GM19452 (cell line): ENCODE data around the gene SIX5.
"Not testable (repeated sequence)": the region's sequence is repeated elsewhere in the genome, so short reads cannot be mapped to it uniquely, and the experiment has no call there.

ENCODE experiments used
- ATAC-seq: cut with Tn5 transposase; IDR thresholded peaks from one replicate; pipeline ENCODE4 v1.9.1; 2021; ENCODE audit not compliant: unreplicated experiment

Gene SIX5

GRCh38 chr19:45761714-45762113 lies 7.3 kb downstream of the SIX5 start:
- no peak for ATAC-seq

DNA sequence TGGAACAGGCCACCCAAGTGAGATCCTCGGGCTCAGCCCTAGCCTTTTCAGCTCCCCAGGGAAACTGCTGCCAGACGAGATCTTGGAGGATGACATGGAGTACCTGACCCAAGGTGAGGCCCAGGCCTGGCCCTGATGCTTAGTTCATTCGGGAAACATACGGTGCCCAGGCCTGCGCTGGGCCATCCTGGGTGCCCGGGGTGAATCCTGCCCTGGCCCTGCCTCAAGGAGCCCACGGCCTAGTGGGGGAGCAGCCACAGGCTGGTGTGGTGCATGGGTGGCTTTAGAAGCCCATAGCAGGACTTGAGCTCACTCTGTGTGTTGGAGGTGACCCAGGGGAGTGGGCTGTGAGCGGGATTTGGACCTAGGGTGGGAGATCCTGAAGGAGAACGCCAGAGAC lies 10.1 kb downstream of the SIX5 start:
- ATAC-seq: no peak

- ATAC-seq: no peak
Measured at GRCh38 chr19:45757695-45758094, 11.4 kb downstream of the SIX5 start.

GRCh38 chr19:45754323-45754722 lies 14.7 kb downstream of the SIX5 start:
- ATAC-seq: no peak

DNA sequence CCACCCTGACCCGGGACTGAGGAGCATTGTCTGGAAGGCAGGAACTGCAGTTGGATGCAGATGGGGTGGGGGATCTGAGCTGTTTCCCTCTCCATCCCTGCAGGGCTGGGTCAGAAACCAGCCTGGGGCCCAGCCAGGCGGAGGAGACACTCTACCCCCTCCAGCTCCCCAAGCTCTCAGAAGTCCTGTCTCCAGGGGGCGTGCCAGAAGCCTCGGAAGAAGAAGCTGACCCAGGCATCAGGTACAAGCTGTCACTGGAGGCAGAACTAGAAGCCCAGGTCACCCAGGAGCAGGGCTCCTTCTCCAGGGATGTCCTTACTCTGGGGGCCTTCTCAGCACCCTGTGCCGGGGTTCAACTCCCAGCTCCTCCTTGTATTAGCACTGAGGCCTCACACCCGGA lies 15.5 kb downstream of the SIX5 start:
- no peak for ATAC-seq

GRCh38 chr19:45752639-45753038 lies 16.4 kb downstream of the SIX5 start:
- no peak for ATAC-seq

DNA sequence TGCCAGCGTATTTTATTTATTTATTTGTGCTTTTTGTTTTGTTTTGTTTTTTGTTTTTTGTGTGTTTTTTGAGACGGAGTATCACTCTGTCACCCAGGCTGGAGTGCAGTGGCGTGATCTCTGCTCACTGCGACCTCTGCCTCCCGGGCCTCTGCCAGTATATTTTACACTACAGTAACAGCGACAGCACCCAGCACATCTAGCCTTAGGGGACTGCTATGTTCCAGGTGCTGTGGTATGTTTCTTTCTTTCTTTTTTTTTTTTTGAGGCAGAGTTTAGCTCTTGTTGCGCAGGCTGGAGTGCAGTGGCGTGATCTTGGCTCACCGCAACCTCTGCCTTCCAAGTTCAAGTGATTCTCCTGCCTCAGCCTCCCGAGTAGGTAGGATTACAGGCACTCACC lies 17.6 kb downstream of the SIX5 start:
- ATAC-seq: not testable (repeated sequence)

DNA sequence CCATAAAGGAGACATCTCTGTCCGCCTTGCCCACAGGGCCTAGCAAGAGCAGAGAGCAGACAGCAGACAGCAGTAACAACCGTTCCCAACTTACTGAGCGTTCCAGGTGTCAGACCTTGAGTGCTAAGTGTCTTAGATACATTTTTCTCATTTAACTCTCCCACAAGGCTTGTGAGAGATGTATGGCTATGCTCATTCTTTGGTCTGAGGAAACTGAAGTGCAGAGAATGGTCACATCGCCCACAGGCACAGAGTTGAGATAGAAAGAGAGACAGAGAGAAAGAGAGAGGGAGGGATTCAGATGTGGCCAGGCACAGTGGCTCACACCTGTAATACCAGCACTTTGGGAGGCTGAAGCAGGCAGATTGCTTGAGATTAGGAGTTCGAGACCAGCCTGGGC lies 21.5 kb downstream of the SIX5 start:
- ATAC-seq: no peak

GRCh38 chr19:45746866-45747265 lies 22.2 kb downstream of the SIX5 start:
- ATAC-seq: no peak

- no peak for ATAC-seq
Measured at GRCh38 chr19:45745606-45746005, 23.4 kb downstream of the SIX5 start.

- no peak for ATAC-seq
Measured at GRCh38 chr19:45742969-45743368, 26.1 kb downstream of the SIX5 start.

DNA sequence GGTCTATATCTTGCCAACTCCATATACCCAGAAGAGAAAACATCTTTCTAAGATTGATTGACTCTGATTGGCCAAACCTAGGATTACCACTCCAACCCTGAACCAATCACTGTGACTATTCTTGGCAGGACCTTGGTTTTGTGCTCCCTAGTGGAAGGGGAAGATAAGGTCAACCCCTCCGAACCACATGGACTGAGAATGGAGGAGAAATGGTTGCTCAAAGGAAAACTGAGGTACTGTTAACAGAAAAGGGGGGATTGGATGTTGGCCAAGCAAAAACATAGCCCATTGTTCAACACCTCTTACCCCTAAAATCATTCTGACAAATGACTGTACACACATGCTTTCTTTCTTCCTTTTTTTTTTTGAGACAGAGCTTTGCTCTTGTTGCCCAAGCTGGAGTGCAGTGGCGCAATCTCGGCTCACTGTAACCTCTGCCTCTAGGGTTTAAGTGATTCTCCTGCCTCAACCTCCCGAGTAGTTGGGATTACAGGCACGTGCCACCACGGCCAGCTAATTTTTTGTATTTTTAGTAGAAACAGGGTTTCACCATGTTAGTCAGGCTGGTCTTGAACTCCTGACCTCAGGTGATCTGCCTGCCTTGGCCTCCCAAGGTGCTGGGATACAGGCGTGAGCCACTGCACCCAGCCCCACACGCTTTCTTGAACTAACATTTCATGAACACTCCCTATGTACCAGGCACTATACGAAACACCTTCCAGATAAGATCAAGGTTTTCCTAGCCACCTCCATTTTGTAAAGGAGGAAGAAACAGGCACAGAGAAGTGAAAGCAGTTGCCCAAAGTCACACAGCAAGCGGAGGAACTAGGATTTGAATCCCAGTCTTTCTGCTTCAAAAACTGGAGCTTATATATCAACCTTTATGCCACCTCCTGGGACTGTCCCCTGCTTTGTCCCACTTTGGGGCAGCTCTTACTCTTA lies 29.3 kb downstream of the SIX5 start:
- ATAC-seq: no peak

DNA sequence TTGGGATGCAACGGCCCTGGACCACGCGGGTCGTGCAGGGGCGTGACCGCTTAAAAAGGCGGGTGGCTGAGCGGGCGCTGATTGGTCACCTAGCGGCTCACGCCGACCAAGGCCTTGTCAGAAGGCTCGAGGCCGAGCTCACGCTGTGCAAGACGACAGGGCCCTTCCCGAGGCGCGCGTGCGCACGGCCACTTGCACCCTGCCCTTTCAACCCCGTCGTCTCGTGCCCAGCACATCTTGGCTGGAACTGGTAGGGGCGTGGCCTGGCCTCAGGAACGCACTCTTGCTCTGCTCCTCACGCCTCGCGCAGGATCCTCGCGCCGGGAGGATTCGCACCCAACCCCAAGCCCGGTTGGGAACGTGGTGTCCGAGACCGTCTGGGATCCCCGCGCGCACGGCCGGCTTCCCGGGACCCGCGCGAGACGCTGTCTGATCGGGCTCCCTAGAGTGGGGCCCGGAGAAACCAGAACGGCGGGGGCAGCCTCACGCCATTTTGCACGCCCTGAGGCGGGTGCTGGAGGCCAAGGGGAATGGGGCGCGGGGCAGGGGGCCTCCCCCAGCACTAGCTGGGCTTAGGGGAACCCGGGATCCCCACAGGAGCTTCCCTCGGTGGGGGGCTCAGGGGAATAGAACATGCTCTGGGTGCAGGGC lies 35.8 kb downstream of the SIX5 start, which contains the start of gene MEIOSIN:
Gene MEIOSIN (plus strand): TSS at position 280 of the 651 bp plus-strand sequence. CDS start 1,938 bp downstream, outside the sequence.
- ATAC-seq: no peak

DNA sequence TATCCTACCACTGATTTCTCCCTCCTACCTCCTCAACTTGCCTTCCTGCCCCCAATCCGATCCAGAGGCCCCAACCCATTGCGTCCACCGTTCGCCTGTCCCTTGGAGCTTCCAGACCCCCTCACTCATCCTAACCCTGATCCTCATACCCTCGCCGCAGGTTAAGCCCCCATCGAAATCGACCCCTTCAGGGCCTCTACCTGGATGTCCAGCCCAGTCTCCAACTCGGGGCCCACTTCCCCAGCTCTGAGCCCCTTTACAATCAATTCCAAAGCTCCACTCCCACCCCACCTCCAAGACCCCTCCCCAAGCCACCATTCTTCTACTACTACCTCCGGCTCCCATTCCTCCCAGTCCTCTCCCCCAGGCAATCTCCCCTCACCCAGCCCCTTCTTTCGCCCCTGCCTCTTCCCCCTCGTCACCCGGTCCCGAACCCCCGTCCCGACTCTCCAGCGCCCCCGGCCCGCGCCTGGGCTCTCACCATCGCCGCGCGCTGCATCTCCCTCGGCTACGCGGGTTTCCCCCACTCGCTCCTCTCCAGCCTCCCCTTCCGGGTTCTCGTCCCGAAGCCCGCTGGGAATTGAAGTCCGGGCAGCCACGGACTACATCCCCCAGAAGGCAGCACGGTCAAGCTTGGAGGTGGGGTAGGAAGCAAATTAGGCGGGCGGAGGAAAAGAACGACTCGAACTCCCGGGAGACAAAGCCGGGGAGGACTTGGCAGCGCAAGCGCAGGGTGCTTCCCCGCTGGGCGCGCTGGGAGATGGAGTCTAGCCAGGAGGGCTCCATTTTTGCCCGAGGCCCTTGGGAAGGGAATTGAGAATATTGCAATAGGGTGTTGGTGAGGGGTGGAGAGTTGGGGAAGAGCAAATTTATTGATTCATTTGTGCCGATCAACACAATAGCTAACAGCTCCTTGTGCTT lies 38.4 kb downstream of the SIX5 start, which contains the start of gene FBXO46:
Gene FBXO46 (minus strand): TSS at position 529 of the 921 bp plus-strand sequence. CDS start 17,401 bp downstream, outside the sequence.
- peak; percentile 85 for ATAC-seq

DNA sequence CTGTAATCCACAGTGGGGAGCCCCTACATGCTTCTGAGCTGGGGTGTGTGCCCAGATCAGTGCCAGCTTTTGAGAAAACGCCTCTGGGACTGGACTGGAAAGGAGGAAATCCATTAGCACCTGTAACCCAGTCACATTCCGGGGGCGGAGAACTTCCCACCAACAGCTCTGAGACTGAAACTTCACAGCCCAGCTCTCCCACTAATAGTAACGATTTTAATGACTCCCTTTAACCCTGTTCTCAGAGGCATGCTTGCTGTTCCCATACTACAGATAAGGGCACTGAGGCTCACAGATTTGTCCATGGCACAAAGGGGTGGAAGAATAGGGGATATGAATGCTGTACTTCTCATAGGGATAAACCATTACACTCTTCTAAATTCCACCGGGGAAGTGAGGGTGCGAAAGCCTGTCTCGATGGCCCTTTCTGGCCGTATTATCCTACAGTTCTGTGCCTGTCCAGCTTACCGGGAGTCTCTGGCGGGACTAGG lies 39.2 kb downstream of the SIX5 start:
- no peak for ATAC-seq

GRCh38 chr19:45728683-45729082 lies 40.4 kb downstream of the SIX5 start:
- not testable (repeated sequence) for ATAC-seq

DNA sequence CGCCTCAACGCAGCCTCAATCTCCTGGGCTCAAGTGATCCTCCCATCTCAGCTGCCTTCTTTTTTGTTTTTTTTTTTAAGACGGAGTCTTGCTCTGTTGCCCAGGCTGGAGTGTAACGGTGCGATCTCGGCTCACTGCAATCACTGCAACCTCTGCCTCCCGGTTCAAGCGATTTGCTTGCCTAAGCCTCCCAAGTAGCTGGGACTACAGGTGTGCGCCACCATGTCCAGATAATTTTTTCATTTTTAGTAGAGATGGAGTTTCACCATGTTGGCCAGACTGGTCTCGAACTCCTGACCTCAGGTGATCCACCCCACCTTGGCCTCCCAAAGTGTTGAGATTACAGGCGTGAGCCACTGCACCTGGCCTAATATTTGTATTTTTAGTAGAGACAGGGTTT lies 49.0 kb downstream of the SIX5 start:
- not testable (repeated sequence) for ATAC-seq

DNA sequence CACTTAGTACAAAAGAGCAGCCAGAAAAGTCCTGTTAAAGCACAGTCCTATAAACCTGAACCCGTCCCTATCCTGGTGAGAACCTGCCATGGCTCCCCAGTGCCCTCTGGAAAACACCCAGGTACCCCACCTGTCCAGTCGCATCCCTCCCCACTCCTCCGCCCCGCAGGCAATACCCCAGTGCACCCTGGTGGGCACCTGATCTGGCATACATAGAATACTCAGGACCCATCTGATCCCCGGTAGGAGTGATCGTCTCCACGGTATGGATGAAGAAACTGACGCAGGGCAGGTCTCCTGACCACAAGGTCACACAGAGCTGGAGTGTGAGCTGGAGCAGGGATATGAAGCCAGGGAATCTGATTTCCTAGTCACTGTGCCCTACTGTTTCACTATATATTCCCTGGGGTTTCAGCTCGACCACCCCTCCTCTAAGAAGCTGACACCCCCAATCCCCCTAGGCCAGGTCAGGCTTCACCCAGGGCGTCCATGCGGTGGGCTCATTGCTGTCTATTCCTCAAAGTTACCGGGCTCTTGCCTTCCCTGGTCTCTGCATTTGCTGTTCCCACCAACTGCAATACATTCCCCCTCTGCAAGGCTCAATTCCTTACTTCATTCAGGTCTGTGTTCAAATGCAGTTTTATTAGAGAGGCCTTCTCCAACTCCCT lies 50.9 kb downstream of the SIX5 start:
- ATAC-seq: no peak

DNA sequence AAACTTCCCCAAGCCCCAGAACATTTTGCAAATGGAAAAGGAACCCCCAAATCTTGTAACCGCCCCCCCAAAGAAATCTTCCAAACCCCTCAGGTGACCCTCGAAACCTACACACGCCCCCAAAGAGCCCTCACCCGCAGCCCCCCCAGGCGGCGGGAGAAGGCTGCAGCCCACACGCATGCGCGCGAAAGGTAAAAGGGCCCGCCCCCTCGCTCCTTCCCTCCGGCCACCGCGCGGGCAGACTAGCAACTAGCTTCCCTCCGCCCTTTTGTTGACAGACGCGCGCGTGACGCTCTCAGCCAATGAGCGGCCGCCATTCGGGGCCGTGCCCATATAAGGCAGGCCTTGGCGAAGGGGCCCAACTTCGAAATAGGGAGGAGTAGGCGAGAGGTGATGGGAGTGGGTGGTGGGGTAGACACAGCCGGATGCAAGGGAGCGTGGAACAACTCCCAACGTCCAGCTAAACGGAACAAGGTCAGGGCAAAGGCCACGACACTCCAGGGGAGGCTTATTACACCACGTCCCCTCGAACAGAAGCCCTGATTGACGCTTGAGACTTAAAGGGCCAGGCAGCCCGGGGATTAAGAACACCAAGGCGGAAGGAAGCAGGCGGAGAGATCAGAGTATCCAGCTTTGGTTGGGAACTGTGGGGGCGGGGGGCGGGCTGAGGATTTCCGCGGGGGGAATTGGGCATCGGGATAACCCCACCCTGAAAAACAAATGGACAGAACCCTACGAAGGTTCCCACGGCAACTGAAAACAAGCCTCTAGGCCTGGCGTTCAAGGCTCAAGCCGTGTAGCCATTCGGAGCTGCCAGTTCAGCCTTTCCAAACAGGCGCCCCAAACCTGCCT lies 51.7 kb downstream of the SIX5 start:
- ATAC-seq: peak; percentile 91
